Stomach (tissue), 19 donors: Measurements from ENCODE around the gene EPHA6. TPM values are rescaled to one million over a fixed set of nuclear protein-coding genes. Genes with fewer than 3 reads are reported as not detected.

Source experiments
- DNase-seq, 2 donors: peaks; one replicate each; pipeline versions ENCODE4 v3.0.0 to v3.0.0-alpha.2; 2013 to 2019
- H3K27ac ChIP-seq, 5 donors: fragments of 200-600 bp in 4 of 5; sonication (generic) in 4 of 5; one replicate each; pipeline ENCODE4 v1.5.1; 2013 to 2019; ENCODE audit warnings: mild to moderate bottlenecking in 1 of 5, moderate library complexity in 1 of 5
- H3K27me3 ChIP-seq, 3 donors: fragments of 200-600 bp; sonication (generic); one replicate each; pipeline ENCODE4 v1.5.1; 2017 to 2019; ENCODE audit warnings: mixed run types in 1 of 3
- H3K36me3 ChIP-seq, 4 donors: fragments of 200-600 bp; sonication (generic); 1 replicate in 3 of 4; 2 replicates in 1 of 4; pipeline ENCODE4 v1.5.1; 2016 to 2019
- H3K4me1 ChIP-seq, 4 donors: fragments of 200-600 bp; sonication (generic); one replicate each; pipeline ENCODE4 v1.5.1; 2016 to 2019
- H3K4me3 ChIP-seq, 4 donors: fragments of 200-600 bp; sonication (generic) in 3 of 4; one replicate each; pipeline ENCODE4 v1.5.1; 2016 to 2019; ENCODE audit warnings: mild to moderate bottlenecking in 1 of 4
- H3K9me3 ChIP-seq, 4 donors: fragments of 200-600 bp; sonication (generic); one replicate each; pipeline ENCODE4 v1.5.1; 2016 to 2019
- EP300 ChIP-seq: sonication (generic); formaldehyde crosslinking; IDR thresholded peaks from one replicate; pipeline ENCODE4 v1.6.1; 2017; ENCODE audit warnings: antibody characterized with exemption
- POLR2A ChIP-seq, 4 donors: fragments of 450-650 bp; IDR thresholded peaks; one replicate each; pipeline ENCODE4 v1.6.1; 2016; ENCODE audit warnings: antibody characterized with exemption in 4 of 4, control low read depth in 2 of 4, mild to moderate bottlenecking in 1 of 4, moderate library complexity in 1 of 4
- POLR2AphosphoS5 ChIP-seq, 3 donors: sonication (generic); formaldehyde crosslinking; IDR thresholded peaks; one replicate each; pipeline ENCODE4 v1.6.1; 2016; ENCODE audit warnings: antibody characterized with exemption in 3 of 3
- WGBS, 5 donors: extraction: QIAGEN DNeasy Blood & Tissue Kit in 3 of 5; methylation state at CpG; one replicate each; pipeline versions ENCODE4 v1.1.5 to v1.1.7; 2013 to 2018; 5-methylcytosine and 5-hydroxymethylcytosine counted together
- intact Hi-C: fragments of 100-400 bp; cut with DNase I; formaldehyde crosslinking; loops from one replicate; pipeline ENCODE4 v1.15.1; 2023; ENCODE audit warnings: low total_unique reads
- long read RNA-seq, 10 donors: transcript quantifications; one replicate each; lab custom pipeline, GENCODE V29; 2026
- polyA plus RNA-seq, 3 donors: library from polyadenylated mRNA; stranded (reverse); fragments of 200-250 nt; gene quantifications; one replicate each; pipeline ENCODE4 v1.2.3, GENCODE V29; 2013
- total RNA-seq, 5 donors: library from RNA; depleted of rRNA; stranded (reverse); fragments of >200 nt; gene quantifications; one replicate each; pipeline versions ENCODE4 v1.1.0 to v1.2.3, GENCODE V29; 2014 to 2016
- TF ChIP-seq, protein P1 (sequence below), 7 experiments: fragments of 450-650 bp in 4 of 7; fragments of 200-600 bp in 3 of 7; sonication (generic) in 3 of 7; IDR thresholded peaks; one replicate each; pipeline ENCODE4 v1.5.1; 2016 to 2019; ENCODE audit warnings: antibody characterized with exemption in 7 of 7, control low read depth in 2 of 7, mild to moderate bottlenecking in 1 of 7
- donor health status: healthy with polysubstance abuse.
- donor health status: Bipolar disorder and iron deficiency.
- donor health status: healthy.

The EPHA6 gene
- 100 to 1,000 TPM in 1 of 5 donors, 10 to 100 TPM in 1, 1 to 10 TPM in 1, not detected in 2; 5.7 to 179 (median 23.7) TPM for total RNA-seq
- polyA plus RNA-seq, result under 1 TPM in 1 of 3 donors, not detected in 2; 0.18 TPM
- long read RNA-seq, donor 1, result 0 reads
- long read RNA-seq, donor 2, result 0 reads
- long read RNA-seq, donor 3, result 0 reads
- long read RNA-seq, donor 4, result 0 reads
- long read RNA-seq, donor 5, result 0 reads
- long read RNA-seq, donor 6, result 0 reads
- long read RNA-seq, donor 7, result 0 reads
- long read RNA-seq, donor 8, result 0 reads
- long read RNA-seq, donor 9, result 0 reads
- long read RNA-seq, donor 10, result 0 reads

DNA sequence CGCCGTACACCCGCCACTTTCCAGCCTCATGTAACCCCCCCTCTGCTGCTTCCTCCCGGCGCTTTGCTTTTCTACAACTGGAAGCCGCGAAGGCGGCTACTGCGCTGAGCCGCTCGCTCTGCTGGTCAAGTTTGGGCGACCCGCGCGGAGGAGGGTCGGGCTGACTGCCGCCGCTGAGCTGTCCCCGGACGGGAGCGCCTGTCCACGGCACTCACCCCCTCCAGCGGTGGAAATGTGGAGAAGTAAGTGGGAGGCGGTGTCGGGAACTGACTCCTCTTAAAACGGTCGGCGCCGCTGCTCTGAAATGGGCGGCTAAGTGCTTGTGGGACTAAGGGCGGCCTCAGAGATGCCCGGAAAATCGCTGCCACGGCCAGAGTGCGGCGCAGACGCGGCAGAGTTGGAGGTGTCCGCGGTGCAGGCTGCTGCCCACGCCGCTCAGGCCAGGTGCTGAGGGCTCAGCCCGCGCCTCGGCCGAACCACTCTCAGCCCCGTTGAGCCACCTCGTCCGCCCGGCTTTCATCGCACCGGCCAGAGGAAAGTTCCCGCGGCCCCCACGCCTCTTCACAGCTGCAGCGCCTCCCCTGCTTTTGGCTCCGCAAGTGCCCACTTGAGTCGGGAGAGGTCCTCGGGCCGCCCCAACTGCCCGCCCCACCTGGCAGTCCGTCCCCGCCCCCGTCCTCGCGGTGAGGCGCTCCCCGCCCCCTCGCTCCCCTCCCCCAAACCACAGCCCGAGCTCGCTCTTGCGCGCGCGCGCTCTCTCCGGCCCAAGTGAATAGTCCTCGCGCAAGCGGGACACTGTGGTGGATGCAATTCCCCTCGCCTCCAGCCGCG is at the start of gene EPHA6:
Gene EPHA6, plus strand, starts transcription at position 775 of the 831 bp plus-strand sequence.
- intact Hi-C loops, result no loop called here
- H3K4me3 ChIP-seq, result peak within 1 kb of the TSS; percentile 57 to 72 (median 63)
- 1 to 3% (median 2%) methylated on average over 21 to 83 of the region's 83 CpGs for WGBS, 5 donors
- peak within 1 kb of the TSS in 4 of 5 donors; percentile 22 to 77 (median 42) for H3K27ac ChIP-seq
- peaks cover 22 to 31% (median 28%) of the 10 kb centered on the region in 4 donors for H3K4me1 ChIP-seq
- no peaks in the 10 kb centered on the region for H3K36me3 ChIP-seq
- TF ChIP-seq POLR2AphosphoS5 (IDR thresholded peaks at IDR 0.05) (no peak), EP300 (no peak)
- peaks cover 0 to 37% (median 35%) of the 10 kb centered on the region in 3 donors for H3K27me3 ChIP-seq
- H3K9me3 ChIP-seq, result no peaks in the 10 kb centered on the region
- peak; percentile 35 to 82 for DNase-seq

DNA sequence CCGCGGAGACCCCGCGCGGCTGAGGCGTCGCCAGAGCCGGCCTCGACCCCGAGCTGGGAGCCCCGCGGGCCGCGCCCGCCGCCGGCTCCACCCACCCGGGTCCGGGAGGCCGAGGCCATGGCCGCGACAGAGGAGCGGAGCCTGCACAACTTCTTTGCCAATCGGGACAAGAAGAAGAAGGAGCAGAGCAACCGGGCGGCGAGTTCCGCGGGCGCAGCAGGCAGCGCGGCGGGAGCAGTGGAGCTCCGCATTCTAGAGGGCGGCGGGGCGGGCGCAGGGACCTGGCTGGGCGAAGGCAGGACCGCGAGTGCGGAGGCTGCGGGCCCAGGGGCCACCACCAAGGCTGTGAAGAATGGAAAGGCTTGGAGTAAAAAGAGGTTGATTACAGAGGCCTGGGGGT is 37.6 kb upstream of the EPHA6 start:
- Histone ChIP-seq H3K9me3 (peaks cover 3 to 29% (median 22%) of the 10 kb centered on the region in 4 donors), H3K36me3 (no peaks in the 10 kb centered on the region), H3K4me3 (no peak overlapping the region), H3K4me1 (no peaks in the 10 kb centered on the region), H3K27ac (no peak overlapping the region), H3K27me3 (no peaks in the 10 kb centered on the region)
- no peak for DNase-seq
- TF ChIP-seq, protein P1, sequence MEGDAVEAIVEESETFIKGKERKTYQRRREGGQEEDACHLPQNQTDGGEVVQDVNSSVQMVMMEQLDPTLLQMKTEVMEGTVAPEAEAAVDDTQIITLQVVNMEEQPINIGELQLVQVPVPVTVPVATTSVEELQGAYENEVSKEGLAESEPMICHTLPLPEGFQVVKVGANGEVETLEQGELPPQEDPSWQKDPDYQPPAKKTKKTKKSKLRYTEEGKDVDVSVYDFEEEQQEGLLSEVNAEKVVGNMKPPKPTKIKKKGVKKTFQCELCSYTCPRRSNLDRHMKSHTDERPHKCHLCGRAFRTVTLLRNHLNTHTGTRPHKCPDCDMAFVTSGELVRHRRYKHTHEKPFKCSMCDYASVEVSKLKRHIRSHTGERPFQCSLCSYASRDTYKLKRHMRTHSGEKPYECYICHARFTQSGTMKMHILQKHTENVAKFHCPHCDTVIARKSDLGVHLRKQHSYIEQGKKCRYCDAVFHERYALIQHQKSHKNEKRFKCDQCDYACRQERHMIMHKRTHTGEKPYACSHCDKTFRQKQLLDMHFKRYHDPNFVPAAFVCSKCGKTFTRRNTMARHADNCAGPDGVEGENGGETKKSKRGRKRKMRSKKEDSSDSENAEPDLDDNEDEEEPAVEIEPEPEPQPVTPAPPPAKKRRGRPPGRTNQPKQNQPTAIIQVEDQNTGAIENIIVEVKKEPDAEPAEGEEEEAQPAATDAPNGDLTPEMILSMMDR (IDR thresholded peaks at IDR 0.05), result no peak
- TF ChIP-seq EP300 (no peak), POLR2A (IDR thresholded peaks at IDR 0.05) (no peak), POLR2AphosphoS5 (IDR thresholded peaks at IDR 0.05) (no peak)
- intact Hi-C loops, result no loop called here
- 41 to 87% (median 60%) methylated on average over 30 to 43 of the region's 43 CpGs for WGBS, 5 donors

DNA sequence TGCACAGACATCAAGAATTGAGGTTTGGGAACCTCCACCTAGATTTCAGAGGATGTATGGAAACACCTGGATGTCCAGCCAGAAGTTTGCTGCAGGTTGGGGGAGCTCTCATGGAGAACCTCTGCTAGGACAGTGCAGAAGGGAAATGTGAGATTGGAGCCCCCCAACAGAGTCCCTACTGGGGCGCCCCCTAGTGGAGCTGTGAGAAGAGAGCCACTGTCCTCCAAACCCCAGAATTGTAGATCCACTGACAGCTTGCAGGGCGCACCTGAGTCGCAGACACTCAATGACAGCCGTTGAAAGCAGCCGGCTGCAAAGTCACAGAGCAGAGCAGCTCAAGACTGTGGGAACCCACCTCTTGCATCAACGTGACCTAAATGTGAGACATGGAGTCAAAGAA is 34.6 kb upstream of the EPHA6 start:
- no peak for TF ChIP-seq POLR2AphosphoS5 (IDR thresholded peaks at IDR 0.05)
- no peaks in the 10 kb centered on the region for H3K4me1 ChIP-seq

DNA sequence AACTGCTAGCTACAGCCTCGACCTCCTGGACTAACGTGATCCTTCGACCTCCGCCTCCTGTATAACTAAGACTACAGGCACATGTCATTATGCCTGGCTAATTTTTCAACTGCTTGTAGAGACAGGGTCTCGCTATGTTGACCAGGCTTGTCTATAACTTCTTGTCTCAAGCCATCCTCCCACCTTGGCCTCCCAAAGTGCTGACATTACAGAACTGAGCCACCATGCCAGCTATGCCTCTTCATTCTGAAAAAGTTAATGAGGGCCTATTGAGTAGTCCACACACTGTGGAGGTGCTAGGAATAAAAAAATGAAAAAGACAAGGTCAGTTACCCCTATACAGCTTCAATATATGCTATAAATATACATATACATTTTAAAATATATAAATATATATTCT is 18.3 kb upstream of the EPHA6 start:
- intact Hi-C loops, result no loop called here
- 76 to 89% (median 87%) methylated on average over 5 of the region's 5 CpGs for WGBS, 5 donors

More for the DNA sequence above, 34.6 kb upstream of the EPHA6 start:
- DNase-seq, result no peak
- Histone ChIP-seq H3K4me3 (no peak overlapping the region), H3K36me3 (no peaks in the 10 kb centered on the region), H3K9me3 (peaks cover 0 to 24% (median 18%) of the 10 kb centered on the region in 4 donors), H3K27me3 (no peaks in the 10 kb centered on the region), H3K27ac (no peak overlapping the region)
- intact Hi-C loops, result no loop called here
- 78 to 84% (median 80%) methylated on average over 6 of the region's 6 CpGs for WGBS, 5 donors

DNA sequence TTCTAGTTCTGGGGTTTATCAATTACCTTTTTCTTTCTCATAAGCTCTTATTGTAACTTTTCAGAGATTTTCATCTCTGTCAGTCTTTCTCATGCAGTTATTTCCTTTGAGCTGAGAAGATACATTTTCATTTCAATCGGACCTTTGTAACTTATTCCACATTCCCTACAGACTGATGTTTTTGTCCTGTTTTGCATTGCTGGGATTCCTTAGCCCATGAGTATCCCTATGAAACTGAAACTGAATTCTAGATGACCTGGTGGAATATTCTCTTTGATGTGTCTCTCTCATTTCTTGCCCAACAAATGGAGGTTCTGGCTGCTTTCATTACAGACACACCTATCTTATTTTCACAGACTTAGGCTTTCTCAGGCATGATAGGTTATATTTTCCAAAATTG is 10.5 kb upstream of the EPHA6 start:
- H3K27ac ChIP-seq, result no peak overlapping the region
- no peak for TF ChIP-seq POLR2A (IDR thresholded peaks at IDR 0.05)
- TF ChIP-seq EP300, result no peak
- TF ChIP-seq POLR2AphosphoS5 (IDR thresholded peaks at IDR 0.05), result no peak
- TF ChIP-seq, protein P1 (IDR thresholded peaks at IDR 0.05), result no peak
- no peaks in the 10 kb centered on the region for H3K27me3 ChIP-seq
- no peaks in the 10 kb centered on the region for H3K4me1 ChIP-seq
- intact Hi-C loops, result no loop called here
- 81 to 98% (median 90%) methylated on average over 1 of the region's 1 CpG for WGBS, 5 donors
- no peak for DNase-seq
- H3K4me3 ChIP-seq, result no peak overlapping the region
- no peaks in the 10 kb centered on the region for H3K36me3 ChIP-seq
- H3K9me3 ChIP-seq, result no peaks in the 10 kb centered on the region

More for the DNA sequence above, 18.3 kb upstream of the EPHA6 start:
- H3K4me1 ChIP-seq, result no peaks in the 10 kb centered on the region
- TF ChIP-seq POLR2AphosphoS5 (IDR thresholded peaks at IDR 0.05), result no peak
- no peak for TF ChIP-seq EP300
- no peak for TF ChIP-seq POLR2A (IDR thresholded peaks at IDR 0.05)
- TF ChIP-seq, protein P1 (IDR thresholded peaks at IDR 0.05), result no peak
- no peak overlapping the region for H3K27ac ChIP-seq
- H3K4me3 ChIP-seq, result no peak overlapping the region
- H3K36me3 ChIP-seq, result no peaks in the 10 kb centered on the region
- no peak for DNase-seq
- no peaks in the 10 kb centered on the region for H3K9me3 ChIP-seq
- no peaks in the 10 kb centered on the region for H3K27me3 ChIP-seq
